Measurements from ENCODE around the gene ATG16L2.
"Not testable (repeated sequence)": the region's sequence is repeated elsewhere in the genome, so short reads cannot be mapped to it uniquely, and the experiment has no call there.

The ATG16L2 gene

DNA sequence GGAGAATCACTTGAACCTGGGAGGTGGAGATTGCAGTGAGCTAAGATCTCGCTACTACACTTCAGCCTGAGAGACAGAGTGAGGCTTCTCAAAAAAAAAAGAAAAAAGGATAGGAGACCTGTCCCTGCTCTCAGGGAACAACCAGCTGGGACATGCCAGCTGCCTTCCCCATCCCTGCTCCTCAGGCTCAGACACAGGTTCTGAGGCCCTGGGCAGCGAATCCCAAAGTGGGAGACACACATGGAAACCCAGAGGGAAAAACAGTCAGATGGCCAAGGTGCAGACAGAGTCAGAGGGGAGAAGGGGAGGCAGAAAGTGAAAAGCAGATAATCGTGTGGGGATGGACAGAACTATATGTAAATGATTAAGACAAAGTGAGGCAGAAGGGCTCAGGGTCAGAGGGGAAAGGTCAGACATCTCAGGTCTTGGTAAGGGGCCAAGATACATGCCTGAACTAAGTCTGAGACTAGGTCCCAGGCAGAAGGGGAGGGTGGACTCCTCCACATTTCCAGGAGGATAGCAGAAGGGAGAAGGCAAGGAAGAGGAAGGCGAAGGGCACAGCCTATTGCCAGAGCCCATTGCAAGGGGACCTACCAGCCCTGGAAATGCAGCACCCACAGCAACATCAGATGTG is 34.6 kb upstream of the ATG16L2 start:
- no peak for DNase-seq

DNA sequence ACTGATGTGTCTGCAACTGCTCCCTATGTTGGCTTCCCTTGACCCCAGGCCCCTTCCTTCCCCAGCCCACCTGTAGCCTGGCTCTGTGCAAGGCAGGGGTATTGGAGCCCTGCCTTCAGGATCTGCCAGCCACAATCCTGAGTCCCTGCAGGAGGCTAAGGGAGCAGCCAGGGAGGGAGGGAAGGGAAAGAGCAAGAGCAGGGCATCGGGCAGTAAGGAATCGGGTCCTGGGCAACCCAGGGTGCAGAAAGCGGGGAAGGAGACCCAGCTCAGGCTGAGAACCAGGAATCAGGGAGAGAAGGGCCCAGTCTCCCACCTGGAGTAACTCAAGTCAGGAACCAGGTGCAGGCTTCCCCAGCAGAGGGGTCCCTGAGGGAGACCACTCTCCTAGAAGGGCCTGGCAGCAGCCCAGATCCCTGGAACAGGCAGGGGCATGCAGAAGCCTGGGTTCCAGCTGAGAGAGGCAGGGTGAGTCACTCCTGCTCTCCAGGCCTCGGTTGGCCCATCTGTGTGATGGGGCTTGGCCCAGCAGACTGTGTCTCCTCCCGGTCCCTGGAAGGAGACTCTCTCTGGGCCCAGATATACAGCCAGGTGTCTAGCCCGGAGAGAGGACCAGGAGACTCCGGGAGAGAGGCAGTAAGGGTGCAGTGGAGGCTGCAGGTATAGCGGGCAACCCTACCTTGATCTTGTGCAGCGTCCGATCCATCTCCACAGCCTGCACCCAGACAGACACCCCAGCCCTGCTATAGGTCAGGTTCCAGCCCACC is 33.7 kb upstream of the ATG16L2 start:
- no peak for DNase-seq

DNA sequence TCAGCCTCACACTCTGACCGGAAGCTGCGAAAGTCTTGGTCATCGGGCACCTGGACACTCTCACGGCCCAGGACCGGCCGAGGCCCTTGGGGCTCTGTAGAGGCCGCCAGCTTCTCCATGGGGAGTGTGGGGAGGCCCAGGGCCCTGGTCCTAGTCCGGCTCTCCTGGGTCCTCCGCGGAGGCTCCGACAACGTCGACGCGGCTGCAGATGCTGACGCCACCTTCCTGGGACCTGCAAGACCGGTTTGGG is 33.2 kb upstream of the ATG16L2 start:
- DNase-seq, result no peak

DNA sequence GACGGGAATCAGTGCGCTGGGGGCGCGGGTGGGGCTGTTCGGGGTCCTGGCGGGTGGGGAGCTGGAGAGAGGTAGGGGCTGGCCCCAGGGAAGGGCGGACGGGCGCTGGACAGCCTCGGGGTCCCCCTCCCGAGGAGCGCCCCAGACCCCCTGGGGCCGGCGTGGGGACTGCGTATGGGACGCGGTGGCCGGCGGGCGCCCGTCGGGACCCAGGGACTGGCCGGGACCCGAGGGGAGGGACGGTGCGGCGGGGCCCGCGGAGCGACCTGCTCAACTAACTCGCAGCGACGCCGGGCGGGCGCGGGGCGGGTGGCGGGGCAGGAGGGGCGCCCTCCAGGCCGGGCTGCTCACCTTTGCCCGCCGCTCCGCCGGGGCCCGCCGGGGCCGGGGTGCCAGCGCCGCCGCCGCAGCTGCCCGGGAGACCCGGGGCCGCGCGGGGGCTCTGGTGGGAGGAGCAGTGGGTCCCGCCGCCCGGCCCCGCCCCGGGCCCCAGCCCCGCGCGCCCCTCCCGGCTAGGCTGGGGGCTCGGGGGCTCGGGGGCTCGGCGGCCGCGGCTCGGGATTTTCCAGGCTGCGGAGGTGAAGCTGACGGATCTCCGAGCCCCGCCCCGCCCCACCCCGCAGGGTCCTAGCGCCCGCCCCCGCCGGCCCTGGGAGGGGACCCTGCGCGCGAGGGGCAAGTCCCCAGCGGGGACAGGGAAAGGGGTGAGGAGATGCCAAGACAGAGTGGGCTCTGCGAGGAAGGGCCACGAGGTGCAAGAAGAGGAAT is 32.7 kb upstream of the ATG16L2 start:
- peak in 15 of 56 donors; percentile 14 to 65 (median 34) for DNase-seq

DNA sequence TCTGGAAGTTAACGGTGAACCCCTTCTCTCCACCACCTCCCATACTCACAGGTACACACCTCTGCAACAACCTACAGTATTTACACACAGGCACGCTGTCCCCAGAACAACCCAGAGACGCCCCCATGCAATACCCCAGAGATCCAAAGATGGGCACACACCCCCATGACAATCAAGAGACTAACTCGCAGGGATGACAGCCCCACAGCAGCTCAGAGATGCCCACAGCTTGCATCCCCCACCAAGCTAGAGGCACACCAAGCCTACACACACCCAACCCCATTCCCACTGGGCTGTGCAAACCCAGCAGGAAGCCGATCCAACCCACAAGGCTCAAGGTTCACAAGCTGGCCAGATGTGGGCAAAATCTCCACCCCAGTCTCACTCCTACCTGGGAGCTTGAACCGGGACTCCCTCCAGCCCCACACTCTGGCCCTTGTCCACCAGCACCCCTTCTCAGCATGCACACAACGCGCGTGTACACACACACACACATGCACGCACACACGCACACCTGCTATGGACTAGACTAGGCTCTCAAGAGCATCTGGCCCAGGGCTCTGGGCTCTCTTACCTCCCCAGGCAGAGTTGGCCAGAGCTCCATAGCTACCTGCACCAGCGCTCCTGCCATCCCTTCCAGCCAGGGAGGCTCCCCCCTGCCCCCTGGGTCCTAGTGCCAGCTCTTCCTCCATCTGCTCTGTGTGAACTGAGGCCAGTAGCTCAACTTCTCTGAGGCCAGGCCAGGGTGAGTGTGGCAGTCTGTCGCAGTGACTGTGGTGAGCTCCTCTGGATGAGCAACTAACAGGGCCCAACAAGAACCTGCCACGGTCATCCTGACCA is 31.9 kb upstream of the ATG16L2 start:
- peak in 3 of 56 donors; percentile 19 to 65 (median 45) for DNase-seq

DNA sequence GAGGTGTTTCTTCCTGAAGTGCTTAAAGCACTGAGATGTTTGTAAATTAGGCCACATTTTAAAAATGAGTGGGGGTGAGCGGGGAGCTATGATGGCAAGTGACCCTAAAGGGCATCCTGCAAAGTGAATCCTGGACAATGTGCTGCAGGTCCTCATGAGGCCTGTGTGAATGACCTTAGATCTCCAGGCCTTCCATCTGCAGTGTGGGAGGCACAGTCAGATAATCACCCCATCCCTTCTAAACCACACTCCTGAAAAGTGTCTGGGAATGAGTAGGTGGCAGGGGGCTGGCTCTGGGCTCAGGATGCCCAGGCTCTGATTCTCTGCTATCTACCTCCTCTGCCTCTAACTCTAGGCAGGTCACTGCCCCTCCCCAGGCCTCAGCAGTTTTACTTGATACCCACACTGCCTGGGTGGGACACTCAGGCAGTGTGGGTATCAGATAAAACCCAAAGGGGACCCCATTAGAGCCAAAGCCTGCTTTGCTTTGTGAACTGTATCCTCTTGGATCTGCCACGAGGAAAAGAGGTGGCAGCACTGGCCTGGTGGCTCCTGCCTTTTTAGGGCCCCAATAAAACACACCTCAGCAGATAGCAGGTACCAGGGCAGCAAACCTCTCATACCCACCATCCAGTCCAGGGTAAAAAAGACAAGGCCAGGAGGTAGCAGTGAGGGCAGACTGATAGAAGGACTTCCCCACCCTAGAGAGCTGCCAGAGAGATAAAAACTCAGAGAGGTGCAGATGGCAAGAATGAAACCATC is 30.9 kb upstream of the ATG16L2 start:
- DNase-seq, result no peak

DNA sequence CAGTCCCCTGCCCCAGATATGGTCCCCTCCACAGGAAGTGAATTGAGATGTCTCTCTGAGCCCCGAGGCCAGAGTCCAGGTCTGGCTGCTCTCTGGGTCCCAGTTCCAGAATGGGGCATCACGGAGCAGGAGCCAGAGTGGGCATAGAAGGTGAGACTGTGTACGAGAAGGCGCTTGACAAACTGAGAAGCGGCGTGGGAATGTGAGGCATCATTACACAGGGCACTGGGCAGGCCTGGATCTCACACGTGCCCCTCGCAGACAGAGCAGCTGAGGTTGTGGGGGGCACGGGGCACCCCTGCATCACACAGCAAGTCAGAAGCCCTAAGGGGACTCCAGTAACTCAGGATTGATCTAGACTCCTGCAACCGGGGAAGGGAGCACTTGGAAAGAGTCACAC is 29.5 kb upstream of the ATG16L2 start:
- no peak for DNase-seq

DNA sequence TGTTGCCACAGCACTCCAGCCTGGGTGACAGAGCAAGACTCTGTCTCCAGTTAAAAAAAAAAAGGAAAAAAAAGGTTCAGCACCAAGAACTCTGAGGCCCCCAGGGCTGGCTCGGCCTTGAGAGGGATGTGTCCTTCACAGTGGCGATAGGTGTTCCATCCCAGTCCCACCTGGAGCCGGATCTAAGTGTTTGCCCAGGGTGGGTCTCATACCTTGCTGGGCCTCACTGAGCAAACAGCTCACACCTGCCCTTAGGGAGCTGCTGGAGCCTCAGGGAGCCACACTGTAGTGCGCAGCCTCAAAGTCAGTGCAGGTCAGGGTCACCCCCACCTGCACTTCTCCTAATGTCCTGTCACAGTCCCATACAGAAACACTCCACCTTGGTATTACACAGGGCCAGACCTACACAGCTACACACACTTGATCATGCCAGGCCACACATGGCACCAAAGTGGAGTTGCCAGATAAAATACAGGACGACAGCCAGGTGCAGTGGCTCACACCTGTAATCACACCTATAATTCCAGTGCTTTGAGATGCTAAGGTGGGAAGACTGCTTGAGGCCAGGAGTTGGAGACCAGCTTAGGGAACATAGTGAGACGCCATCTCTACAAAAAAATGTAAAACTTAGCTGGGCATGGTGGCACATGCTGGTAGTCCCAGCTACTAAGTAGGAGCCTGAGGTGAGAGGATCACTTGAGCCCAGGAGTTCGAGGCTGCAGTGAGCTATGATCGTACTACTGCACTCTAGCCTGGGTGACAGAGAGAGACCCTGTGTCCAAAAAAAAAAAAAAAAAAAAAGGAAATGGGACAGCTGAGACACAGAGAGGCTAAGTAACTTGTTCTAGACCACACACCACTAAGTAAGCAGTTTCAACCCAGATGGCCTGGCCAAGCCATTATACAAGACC is 27.7 kb upstream of the ATG16L2 start:
- DNase-seq, result no peak

DNA sequence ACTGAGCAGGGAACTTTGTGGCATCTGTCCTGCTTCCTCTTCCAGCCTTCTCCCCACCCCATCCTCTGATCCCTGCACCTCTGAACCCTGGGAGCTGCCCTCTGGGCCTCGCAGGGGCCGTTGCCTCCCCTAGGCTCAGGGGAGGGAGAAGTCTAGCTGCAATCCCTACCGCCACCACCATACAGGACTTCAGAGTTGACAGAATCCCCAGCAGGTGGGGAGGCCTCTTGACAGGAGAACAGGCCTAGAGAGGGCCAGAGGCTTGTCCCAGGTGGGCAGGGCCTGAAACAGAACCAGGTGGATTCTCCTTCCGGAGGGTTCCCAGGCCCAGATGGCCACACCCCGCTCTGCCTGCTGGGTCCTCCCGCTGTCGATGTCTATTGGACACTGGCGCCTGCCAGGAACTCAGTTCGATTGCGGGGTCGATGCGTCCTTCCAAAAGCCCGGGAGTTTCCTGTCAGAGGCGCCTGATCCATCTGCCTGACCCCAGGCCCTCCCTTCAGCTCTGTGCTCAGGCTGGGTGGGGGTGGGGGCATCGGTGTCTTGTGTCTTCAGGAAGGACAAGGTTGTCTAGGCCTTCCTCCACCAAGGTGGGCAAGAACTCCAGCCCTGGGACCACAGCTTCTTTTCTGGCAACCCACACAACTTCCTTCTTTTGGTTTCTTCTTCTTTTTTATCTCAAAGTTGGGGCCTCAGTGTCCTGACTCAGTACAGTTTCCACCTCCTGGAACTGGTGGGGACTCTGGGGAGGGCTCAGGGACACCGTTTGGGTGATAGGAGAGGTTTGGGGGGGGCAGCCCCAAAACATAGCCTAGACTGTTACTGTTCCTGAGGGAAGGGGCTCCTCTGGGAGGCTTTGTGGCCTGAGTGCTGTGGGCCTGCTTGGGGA is 26.8 kb upstream of the ATG16L2 start:
- no peak for DNase-seq

DNA sequence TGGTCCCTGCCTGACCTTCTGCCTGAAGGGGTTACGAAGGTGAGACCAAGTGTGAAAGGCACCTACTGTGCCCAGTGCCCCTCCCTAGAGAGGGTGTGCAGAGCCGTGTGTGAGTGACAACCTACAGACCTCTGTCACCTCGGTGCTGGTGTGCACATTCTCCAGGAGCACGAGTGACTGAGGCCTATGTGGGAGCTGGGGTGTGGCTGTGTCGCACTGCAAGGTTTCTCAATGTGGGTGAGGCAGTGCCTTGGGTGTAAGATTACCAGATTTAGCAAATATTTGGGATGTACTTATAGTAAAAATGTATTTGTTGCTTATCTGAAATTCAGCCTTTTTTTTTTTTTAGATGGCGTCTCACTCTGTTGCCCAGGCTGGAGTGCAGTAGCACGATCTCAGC is 26.0 kb upstream of the ATG16L2 start:
- peak in 15 of 56 donors; percentile 24 to 66 (median 41) for DNase-seq

DNA sequence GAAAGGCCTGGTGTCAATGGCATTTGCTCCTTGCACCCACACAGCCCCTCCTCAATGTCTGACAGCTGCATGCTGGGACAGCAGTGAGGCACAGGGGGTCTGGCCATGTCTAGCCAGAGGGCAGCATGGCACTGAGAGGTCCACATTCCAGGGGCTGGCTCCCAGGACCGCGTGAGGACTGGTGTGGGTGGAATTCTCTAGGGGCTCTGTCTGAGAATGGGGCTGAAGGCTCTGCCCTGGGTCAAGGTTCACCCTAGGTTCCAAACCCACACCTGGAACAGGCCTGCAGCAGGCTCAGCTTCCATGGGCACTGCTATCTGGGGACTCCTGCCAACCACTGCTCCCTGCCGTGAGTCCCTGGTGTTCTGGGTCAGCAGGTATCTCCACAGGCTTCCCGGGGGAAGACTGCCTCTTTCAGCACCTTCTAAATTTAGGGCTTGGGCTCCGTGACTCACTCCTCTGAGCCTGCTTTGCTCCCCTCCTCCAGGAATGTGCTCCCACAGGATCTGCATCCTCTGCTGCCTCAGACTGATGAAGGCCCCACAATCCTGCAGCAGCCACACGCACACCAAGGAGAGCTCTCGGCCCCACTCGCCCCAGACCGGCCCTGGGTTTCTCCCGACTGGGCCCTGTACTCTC is 24.6 kb upstream of the ATG16L2 start:
- DNase-seq, result peak in 27 of 56 donors; percentile 9 to 81 (median 47)

DNA sequence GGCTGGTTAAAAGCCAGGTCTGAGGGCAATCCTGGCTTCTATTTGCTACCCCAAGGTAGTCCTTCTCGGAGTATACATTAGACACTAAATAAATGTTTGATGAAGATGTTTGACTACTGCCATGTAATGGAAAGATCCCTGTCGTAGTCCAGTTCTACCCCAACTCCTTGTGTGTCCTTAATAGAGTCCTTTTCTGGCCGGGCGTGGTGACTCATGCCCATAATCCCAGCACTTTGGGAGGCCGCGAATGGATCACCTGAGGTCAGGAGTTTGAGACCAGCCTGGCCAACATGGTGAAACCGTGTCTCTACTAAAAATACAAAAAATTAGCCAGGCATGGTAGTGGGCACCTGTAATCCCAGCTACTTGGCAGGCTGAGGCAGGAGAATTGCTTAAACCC is 23.0 kb upstream of the ATG16L2 start:
- DNase-seq, result not testable (repeated sequence)

DNA sequence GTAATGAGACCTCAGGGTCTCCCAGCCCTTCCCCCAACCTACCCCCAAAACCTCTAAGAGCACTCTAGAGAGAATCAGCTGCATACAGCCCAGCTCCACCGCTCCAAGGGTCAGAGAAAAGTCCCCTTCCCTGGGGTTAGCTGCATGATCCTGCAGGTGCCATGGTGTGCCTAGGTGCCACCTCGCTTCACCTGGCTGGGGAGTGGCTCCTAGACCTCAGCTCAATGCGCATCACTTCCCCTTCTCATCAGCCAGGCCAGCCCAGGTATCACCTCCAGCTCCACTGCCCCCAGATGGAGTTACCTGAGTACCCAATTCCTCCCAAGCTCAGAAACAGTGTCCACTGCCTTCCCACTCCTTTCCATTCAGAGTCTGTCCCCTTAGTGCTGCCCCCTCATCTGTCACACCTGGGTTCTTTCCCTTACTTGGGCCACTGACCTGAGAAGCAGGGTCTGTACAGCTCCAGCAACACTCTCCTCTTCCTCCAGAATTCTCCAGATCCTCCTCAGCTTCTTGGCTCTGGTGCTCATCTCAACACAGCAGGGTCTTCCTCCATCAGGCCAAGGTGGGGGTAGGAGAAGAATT is 21.7 kb upstream of the ATG16L2 start:
- DNase-seq, result no peak

DNA sequence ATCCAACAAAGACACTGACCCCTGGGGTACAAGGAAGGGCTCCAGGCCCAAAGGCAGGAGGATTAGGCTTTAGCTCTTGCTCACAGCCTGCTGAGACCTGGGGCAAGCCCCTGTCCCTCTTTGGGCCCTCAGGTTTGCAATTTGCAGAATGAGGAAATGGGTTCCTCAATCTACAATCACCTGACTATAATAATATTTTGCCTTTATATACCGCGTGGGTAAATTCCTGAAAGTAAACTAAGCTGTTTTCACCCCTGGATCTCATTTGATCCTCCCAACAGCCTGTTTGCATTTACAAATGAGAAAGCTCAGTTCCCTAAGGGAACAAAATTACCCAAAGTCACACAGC is 21.2 kb upstream of the ATG16L2 start:
- DNase-seq, result no peak

DNA sequence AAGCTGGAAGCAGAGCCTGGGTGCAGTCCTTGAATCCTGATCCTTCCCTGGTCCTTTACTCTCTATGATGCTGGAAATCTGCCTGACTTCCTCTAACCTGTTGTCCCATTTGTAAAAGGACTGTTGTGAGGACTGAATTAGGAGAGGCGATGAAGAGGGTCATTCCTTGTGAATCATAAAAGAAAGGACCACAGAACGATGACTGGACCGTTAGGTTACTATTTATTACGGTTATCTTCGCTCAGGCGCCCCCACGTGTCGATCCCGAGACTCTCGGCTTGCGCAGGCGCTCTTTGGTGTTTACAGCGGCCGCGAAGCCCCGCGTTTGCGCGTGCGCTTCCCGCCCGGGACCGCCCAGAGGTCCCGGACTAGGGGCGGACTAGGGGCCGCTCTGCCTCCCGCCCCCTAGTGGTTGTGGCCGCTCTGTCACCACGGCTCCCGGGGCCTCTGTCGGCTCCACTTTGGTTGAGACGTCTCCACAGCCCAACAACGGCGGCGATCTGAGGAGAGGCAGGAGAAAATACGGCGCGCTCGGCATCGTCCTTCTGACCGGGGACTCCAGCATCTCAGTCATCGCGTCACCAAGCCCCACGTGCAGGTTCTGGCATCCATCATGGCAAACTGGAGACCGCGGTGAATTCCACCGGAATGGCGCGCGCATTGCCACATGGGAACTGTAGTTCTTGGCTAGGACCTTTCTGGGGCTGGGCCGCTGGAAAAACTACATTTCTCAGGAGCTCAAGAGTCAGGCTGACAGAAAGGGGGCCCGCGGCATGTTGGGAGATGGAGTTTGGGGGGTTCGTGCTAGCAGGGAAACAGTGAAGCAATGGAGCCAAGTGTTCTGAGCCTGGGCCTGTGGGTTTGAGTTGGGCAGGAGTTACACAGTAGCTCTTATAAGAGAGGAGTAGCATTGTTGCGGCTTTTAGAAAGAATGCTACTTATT is 20.5 kb upstream of the ATG16L2 start, which contains the start of gene STARD10:
STARD10 (minus strand) TSS at position 623 of the 943 bp plus-strand sequence. CDS start 12,866 bp downstream, outside the sequence.
- peak; percentile 75 to 100 (median 98) for DNase-seq

DNA sequence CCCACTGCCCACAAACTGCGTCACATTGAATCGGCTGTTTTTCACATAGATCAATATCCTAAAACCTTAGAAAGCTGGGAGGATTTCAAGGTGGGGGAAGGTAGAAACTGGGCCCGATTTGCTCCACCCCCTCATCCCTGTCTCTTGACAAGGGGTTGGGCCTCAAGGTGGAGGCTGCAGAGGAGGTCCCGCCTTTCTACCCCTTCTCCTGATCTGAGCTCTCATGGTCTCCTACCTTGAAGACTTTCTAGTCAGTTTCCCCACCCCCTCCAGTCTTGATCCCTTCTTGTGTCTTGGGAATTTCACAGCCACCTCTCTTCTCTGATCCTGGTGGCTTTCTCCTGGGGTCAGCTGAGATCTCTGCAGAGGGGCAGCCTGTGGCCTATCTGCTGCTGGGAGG is 15.8 kb upstream of the ATG16L2 start:
- DNase-seq, result no peak

DNA sequence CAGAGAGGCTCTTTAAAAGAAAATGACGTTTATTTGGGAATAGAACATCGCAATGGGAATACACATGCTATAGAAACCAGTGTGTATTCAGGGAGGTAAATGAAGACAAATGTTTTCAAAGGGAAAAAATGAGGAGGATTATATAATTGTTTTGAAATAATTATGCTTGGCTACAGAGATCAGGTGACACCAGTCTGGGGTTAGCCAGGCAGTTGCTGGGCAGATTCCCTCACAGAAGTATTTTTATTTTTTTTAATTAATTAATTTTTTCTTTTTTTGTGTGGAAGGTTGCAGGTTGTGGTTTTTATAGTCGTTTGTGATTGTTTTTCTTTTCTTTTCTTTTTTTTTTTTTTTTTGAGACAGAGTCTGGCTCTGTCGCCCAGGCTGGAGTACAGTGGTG is 14.8 kb upstream of the ATG16L2 start:
- no peak for DNase-seq

All from nucleus accumbens (tissue), 56 donors.